ENCODE data around the gene IQSEC1. TPM values are rescaled to one million over a fixed set of nuclear protein-coding genes. Genes with fewer than 3 reads are reported as not detected.

Gene IQSEC1
- total and polyA plus RNA-seq, 2 of the 8 experiments (the other 6 are each of a cell fraction or from before 2014, with no cell fraction given): 6.8 to 28.8 TPM

DNA sequence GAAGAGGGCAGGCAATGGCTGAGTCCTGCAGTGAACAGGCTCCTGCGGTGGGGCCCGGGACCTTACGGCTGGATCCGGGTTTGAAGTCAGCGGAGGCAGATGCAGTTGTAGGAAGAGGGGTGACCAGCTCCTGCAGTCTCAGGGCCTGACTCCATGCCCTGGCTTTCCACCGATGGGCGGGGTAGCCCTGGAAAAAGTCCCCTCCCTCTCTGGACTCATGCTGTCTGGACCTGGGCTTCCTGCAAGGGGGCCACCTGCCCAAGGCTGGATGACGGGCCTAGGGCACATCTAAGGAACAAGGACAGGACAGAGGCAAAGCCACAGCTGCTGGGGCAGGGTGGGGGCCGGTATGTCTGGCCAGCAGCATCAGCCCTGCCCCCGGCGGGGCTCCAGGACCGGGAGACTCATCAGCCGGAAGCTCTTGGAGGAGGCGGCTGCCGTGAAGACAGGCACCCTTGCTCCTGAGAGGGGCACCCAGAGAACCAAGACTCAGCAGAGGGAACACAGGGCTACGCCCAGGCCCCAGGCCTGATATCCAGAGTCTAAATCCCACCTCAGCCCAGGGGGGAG lies 12.8 kb downstream of the IQSEC1 start:
- no peak for DNase-seq (ENCODE audit: low read depth in 1 of 2, low spot score in 2 of 2)
- H3K36me3 ChIP-seq (ENCODE audit: control insufficient read depth in 2 of 4, insufficient read depth in 4 of 4, low read length in 3 of 4): no peaks in the 10 kb centered on the region
- WGBS, 2 experiments (ENCODE audit: extremely low coverage in 1 of 2, insufficient coverage in 1 of 2, insufficient read length in 1 of 2, insufficient replicate concordance in 2 of 2, low coverage in 1 of 2, low lambda C conversion rate in 2 of 2, missing lambda C conversion rate in 1 of 2): 94% methylated on average over 16 of the region's 16 CpGs; no CpG with 5 or more reads in 1 of the 2 experiments
- ChIA-PET CTCF (ENCODE audit: partially characterized antibody) (interaction anchor here (1.2 kb wide), 1 partner anchor 16 kb away, joined by 3 read pairs; no protein-coding TSS in a partner anchor), POLR2A (ENCODE audit: partially characterized antibody) (no interaction called here)
- H3K4me1 ChIP-seq (replicated peaks in 1 of 4; ENCODE audit: control insufficient read depth in 3 of 4, insufficient read depth in 4 of 4, low read length in 3 of 4): peaks cover 0 to 3% (median 1%) of the 10 kb centered on the region in 4 experiments; a peak in 2 of 7 replicates
- no peak overlapping the region for H3K14ac ChIP-seq (ENCODE audit: insufficient read length)
- no peaks in the 10 kb centered on the region for H3K79me2 ChIP-seq (ENCODE audit: control insufficient read depth in 1 of 2, insufficient read depth in 2 of 2, low read length in 2 of 2)
- no peak overlapping the region for H2AK5ac ChIP-seq (ENCODE audit: low read depth, low read length)
- H3K4me3 ChIP-seq (ENCODE audit: extremely low read depth in 1 of 4, insufficient read depth in 2 of 4, low read depth in 3 of 4, low read length in 4 of 4): no peak overlapping the region
- H3K4me2 ChIP-seq (ENCODE audit: insufficient read depth in 1 of 2, low read depth in 2 of 2, low read length in 2 of 2): no peak overlapping the region
- H2BK15ac ChIP-seq (ENCODE audit: low read length): 0 out of 2 replicates have a peak overlapping the region, but pooled peaks have one; percentile 61
- H4K20me1 ChIP-seq (replicated peaks in 1 of 2; ENCODE audit: control insufficient read depth in 1 of 2, insufficient read depth in 2 of 2, low read length in 2 of 2): peaks cover 0 to 2% of the 10 kb centered on the region in 2 experiments
- H4K91ac ChIP-seq (replicated peaks; ENCODE audit: insufficient read length, low read length): no peak overlapping the region
- no peaks in the 10 kb centered on the region for H3K9me3 ChIP-seq (ENCODE audit: insufficient read depth in 2 of 2, low read depth in 1 of 2, low read length in 1 of 2)
- no peak overlapping the region for H3K23ac ChIP-seq (ENCODE audit: insufficient read length)
- no peaks in the 10 kb centered on the region; a peak in 1 of 7 replicates for H3K27me3 ChIP-seq (replicated peaks in 1 of 4; ENCODE audit: control insufficient read depth in 3 of 4, extremely low read depth in 1 of 4, insufficient read depth in 3 of 4, low read length in 3 of 4)
- H2BK12ac ChIP-seq (ENCODE audit: low read depth, low read length): no peak overlapping the region
- H3K4ac ChIP-seq (replicated peaks; ENCODE audit: insufficient read length, low read depth, low read length): no peak overlapping the region
- H2BK20ac ChIP-seq (ENCODE audit: low read length): no peak overlapping the region
- no peaks in the 10 kb centered on the region; the same call in 1 of the 2 replicates for H3K79me1 ChIP-seq (ENCODE audit: low read depth, low read length)
- no peak overlapping the region for H2BK120ac ChIP-seq (replicated peaks; ENCODE audit: low read depth, low read length)
- FAIRE-seq: no peak
- no peak overlapping the region for H2AFZ ChIP-seq (ENCODE audit: low read length)
- no peak overlapping the region for H2BK5ac ChIP-seq (ENCODE audit: low read depth, low read length)
- H3K23me2 ChIP-seq (ENCODE audit: low read depth, low read length): no peaks in the 10 kb centered on the region
- H3K56ac ChIP-seq (replicated peaks; ENCODE audit: insufficient read length, low read depth, low read length): peak overlapping the region; percentile 21
- no peak overlapping the region for H3K9ac ChIP-seq (replicated peaks in 1 of 4; ENCODE audit: extremely low read depth in 1 of 4, low read depth in 3 of 4, low read length in 3 of 4)
- H4K8ac ChIP-seq (ENCODE audit: extremely low read depth, insufficient read depth, low read length): 0 out of 2 replicates have a peak overlapping the region, but pooled peaks have one; percentile 59
- no peak overlapping the region for H3K27ac ChIP-seq (ENCODE audit: low read depth, low read length)
- H3K18ac ChIP-seq (ENCODE audit: extremely low read depth, low read length): no peak overlapping the region
- H4K5ac ChIP-seq (ENCODE audit: insufficient read length, low read depth, low read length): no peak overlapping the region
- TF ChIP-seq SUZ12 (IDR thresholded peaks at IDR 0.05; ENCODE audit: low read length): no peak
- no peak for TF ChIP-seq HDAC2 (IDR thresholded peaks at IDR 0.05; ENCODE audit: borderline replicate concordance in 1 of 2, low read depth in 2 of 2, low read length in 2 of 2)
- TF ChIP-seq, protein P1, sequence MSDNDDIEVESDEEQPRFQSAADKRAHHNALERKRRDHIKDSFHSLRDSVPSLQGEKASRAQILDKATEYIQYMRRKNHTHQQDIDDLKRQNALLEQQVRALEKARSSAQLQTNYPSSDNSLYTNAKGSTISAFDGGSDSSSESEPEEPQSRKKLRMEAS (IDR thresholded peaks at IDR 0.05): no peak
- no peak for TF ChIP-seq SIX5 (IDR thresholded peaks at IDR 0.05; ENCODE audit: low read depth, low read length)
- TF ChIP-seq BACH1 (IDR thresholded peaks at IDR 0.05; ENCODE audit: low read length): no peak
- no peak for TF ChIP-seq EP300 (IDR thresholded peaks at IDR 0.05; ENCODE audit: borderline replicate concordance in 1 of 2, low read depth in 2 of 2, low read length in 2 of 2)
- TF ChIP-seq CBX5 (IDR thresholded peaks at IDR 0.05; ENCODE audit: low read depth, low read length): no peak
- no peak for TF ChIP-seq EZH2 (IDR thresholded peaks at IDR 0.05; ENCODE audit: low read depth, low read length, severe bottlenecking)
- TF ChIP-seq TBP (IDR thresholded peaks at IDR 0.05; ENCODE audit: low read depth, low read length): no peak
- no peak for TF ChIP-seq TAF1 (IDR thresholded peaks at IDR 0.05; ENCODE audit: low read depth, low read length)
- no peak for TF ChIP-seq CREB1 (IDR thresholded peaks at IDR 0.05)
- no peak for TF ChIP-seq SIN3A (conservative IDR thresholded peaks at IDR 0.05 in 1 of 2, IDR thresholded peaks at IDR 0.05 in 1 of 2; ENCODE audit: low read depth in 1 of 2, low read length in 2 of 2)
- TF ChIP-seq TEAD4 (IDR thresholded peaks at IDR 0.05; ENCODE audit: low read depth, low read length): no peak
